HG03135 (cell line): ENCODE measurements around the gene MSANTD2.

ENCODE experiments used
- ATAC-seq: cut with Tn5 transposase; IDR thresholded peaks from one replicate; pipeline ENCODE4 v1.9.1; 2021; ENCODE audit warnings: mild to moderate bottlenecking, moderate library complexity; ENCODE audit not compliant: unreplicated experiment

MSANTD2 gene

DNA sequence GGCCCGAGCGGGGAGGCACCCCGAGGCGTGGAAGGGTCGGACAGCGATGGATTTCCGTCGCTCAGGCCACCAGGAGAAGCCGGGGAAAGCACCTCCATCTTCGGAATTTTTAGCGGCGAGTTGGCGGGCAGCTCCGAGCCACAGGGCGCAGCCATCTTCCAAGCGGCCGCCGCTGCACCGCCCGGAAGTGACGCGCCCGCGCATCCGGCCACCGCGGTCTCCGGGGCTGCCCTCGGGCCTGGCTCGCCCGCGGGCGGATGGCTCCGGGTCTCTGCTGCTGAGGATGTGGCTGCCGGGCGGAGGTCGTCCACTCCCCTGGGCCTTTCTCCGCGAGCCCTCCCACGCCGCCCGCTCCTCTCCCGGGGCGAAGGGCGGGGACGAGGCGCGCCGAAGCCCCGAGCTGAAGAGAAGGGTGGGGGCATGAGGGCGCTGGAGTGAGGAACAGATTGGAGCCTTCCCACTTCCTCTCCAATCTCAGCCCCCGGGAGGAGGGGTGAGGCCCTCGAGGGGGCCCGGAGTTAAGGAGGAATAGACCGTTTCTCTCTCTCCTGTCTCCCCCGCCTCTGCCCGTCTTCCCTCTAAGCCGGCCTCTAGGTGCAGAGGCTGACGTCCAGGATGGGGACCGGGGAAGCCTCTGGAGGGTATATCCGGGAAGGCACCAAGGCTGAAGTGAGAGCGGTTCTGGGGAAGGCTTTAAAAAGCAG is at the start of gene MSANTD2:
Gene MSANTD2 (minus strand): TSS at position 181 of the 704 bp plus-strand sequence. CDS start 26 bp downstream, at position 155.
- peak; percentile 91 for ATAC-seq

DNA sequence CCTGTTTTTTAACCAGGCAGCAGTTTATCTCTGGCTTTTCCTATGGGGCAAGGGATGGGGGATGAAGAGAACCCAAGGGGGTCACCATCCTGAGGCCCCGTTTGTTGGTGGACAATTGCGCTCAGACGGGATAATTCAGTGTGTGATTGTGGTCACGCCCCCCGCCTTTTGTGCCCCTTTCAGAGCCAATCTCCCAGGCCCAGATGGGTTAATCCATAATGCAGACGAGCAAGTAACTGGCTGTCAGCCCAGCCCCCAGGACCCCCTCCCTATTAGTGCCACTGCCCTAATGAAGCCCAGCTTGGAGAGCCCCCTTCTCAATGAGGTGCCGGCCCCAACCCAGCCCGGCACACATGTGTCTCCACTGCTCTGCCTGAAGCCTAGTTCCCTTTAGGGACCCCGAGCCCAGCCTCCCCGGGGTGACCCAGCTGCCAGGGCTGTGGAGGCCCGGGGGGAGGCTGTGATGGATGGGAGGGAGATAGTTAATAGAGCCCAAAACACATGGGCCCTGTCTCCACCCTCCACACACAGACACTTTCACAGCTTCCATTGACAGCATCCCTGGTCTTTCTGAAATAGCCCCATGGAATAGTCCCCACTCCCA is 46.0 kb upstream of the MSANTD2 start:
- no peak for ATAC-seq

- ATAC-seq: no peak
Observed at GRCh38 chr11:124844664-124845079, 44.5 kb upstream of the MSANTD2 start.

DNA sequence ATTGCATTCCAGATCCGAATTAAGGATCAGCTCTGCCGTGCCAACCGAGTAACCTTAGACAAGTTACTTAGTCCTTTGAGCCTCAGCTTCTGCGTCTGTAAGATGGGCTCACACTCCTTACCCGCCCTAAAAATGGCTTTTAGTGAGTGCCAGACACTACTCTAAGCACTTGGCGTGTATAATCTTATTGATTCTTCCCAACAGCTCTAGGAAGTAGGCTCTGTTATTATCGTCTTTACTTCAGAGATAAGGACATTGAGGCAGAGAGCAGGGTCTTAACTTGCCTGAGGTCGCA is 43.4 kb upstream of the MSANTD2 start:
- no peak for ATAC-seq

DNA sequence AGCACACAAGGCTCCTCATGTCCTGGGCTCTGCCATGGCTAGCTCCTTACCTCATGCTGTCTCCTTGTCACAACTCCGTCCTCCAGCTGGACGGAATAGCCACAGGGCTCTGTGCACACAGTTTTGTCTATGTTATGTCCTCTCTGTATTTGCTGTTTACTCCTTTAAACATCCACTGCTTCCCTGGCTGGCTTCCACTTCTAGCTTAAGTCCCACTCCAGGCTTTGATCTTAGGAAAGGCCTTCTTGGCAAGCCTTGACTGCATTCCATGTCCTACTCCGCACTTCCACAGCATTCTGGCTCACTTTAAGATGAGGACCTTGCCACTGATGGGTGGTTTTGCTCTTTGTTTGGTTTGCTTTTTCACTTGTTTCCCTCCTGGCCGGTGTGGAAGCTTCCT is 42.1 kb upstream of the MSANTD2 start:
- ATAC-seq: no peak

- no peak for ATAC-seq
Observed at GRCh38 chr11:124841840-124842239, 41.6 kb upstream of the MSANTD2 start.

- no peak for ATAC-seq
Observed at GRCh38 chr11:124841201-124841600, 41.0 kb upstream of the MSANTD2 start.

DNA sequence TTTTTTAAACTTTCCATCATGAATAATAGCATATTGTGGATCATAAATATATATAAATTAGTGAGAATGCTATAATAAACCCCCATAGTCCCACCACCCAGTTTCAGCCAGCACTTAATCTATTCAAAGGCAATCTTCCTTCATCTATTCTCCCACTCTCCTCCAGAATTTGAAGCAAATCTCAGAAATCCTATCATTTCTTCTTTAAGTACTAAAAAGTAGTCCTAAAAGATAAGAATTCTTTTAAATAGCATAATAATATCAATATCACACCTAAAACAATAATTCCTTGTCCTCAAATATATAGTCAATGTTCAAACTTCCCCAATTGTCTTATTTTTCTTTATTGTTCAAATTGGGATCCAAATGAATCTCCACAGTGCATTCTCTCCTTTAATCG is 40.5 kb upstream of the MSANTD2 start:
- no peak for ATAC-seq

GRCh38 chr11:124839972-124840621 is 39.9 kb upstream of the MSANTD2 start:
- no peak for ATAC-seq

DNA sequence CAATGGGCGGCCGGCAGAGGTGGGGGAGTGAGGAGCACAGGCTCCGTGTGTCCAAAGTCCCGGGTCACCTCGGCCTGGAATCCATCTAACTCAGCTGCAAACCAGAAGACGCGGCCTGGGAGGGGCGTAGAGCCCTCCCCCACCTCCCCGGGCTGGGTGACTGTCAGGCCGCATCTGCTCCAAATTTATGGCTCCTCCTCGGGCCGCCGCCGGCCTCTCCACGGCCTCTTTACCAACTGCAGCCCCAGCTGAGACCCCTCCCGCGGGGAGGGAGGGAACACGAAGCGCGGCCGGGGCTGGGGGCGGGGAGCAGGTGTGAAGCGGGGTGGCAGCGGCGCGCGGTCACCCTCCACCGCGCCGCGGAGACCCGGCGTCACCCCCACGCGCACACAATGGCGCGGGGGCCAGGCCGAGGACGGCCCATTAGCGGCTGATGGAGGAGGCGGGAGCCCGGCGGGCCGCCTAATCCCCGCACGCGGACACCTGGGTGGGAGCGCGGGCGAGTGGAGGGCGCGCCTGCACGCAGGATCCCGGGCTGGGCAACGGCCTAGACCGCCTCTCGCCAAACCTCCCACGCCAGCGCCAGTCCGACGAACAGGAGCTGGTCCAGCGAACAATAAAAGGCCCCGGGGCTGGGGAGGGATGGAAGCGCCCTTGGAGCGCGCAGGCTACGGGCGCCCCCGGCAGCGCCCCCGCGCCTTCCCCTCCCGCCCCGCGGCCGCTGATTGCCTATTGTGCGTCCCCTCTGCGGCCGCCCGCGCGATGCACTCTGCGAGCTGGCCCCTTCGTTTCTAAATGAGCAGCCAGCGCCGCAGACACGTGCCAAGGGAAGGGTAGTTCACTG is 39.1 kb upstream of the MSANTD2 start:
- ATAC-seq: no peak

GRCh38 chr11:124838805-124839127 is 38.6 kb upstream of the MSANTD2 start:
- no peak for ATAC-seq

DNA sequence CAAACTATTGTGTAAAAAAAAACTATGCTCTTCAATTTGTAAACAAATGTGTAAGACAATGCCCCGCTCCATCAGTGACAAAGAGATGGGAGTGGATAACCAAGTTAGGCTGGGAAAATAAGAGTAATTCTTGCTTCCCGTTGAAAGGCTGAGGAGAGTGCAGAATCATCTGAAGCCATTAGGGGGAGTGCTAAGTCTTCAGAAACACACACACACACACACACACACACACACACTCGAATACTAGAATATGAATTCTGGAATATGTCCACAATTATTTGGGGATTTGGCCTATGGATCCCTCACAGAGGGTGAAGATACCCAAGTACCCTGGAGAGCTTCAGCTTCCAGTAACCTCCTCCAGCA is 37.3 kb upstream of the MSANTD2 start:
- ATAC-seq: no peak

DNA sequence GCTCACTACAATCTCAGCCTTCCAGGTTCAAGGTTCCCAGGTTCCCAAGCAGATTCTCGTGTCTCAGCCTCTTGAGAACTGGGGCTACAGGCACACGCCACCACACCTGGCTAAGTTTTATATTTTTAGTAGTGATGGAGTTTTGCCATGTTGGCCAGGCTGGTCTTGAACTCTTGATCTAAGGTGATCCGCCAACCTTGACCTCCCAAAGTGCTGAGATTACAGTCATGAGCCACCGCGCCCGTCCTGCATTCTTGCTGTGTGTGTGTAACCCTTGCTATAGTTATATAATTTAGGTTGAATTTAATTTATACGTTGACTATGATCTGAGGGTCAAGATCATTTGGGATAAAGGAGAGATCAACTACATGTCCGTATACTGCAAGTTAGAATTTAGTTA is 35.7 kb upstream of the MSANTD2 start:
- ATAC-seq: no peak

- no peak for ATAC-seq
Observed at GRCh38 chr11:124834526-124835180, 34.4 kb upstream of the MSANTD2 start.

- ATAC-seq: no peak
Observed at GRCh38 chr11:124832571-124832970, 32.4 kb upstream of the MSANTD2 start.

GRCh38 chr11:124831897-124832296 is 31.7 kb upstream of the MSANTD2 start:
- ATAC-seq: no peak

DNA sequence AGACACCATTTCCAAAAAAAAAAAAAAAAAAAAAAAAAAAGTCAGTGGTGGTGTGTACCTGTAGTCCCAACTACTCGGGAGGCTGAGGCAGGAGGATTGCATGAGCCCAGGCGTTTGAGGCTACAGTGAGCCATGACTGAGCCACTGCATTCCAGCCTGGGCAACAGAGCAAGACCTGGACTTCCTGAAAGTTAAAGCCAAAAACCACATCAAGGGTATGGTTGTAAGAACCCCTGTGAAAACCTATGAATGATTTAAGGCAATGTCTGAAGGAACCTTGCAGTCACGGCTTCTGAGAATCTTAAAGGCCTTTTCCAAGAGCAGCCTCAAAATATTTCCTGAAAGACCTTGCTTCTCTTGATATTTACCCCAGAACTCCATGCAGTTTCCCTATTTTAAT is 30.5 kb upstream of the MSANTD2 start:
- no peak for ATAC-seq

GRCh38 chr11:124829986-124830385 is 29.8 kb upstream of the MSANTD2 start:
- no peak for ATAC-seq

- no peak for ATAC-seq
Observed at GRCh38 chr11:124825876-124826275, 25.7 kb upstream of the MSANTD2 start.

DNA sequence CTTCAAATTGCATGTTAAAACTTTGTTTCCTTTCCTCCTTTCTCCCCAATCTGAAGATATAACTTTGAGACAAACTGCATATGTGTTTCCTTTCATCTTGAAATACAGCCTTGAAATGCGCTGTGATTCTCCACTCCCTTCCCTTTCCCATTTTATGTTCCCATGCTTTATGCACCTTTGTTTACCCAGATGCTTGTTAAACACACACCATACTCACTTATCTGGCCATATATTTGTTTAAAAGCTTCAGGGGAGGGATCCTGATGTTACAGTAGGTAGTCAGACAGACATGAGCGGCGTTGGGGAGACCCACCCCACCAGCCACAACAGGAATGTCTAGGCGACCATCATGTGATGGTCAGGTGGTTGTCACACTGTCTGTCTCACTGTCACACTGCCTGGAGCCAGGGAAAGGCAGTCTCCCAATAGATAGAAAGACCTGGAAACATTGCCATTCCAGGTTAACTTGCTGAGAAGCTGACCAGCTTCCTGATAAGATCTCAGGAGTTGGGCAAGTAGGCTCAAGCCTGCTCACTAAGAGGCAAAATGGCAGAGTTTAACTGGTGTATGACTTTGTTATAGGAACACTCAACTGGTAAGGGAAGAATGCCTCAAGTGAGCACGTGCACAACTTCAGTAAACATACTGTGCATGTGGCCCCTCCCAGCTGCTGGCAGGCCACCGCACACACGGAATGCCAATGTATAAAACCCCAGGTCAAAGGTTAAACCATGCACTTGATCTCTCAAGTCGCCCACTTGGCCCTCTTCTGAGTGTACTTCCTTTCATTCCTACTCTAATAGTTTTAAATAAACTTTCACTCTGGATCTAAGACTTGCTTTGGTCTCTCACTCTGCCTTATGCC is 23.5 kb upstream of the MSANTD2 start:
- ATAC-seq: no peak
